HepG2 (cell line): ENCODE data around the gene DSCAML1. TPM values are rescaled to one million over a fixed set of nuclear protein-coding genes. Genes with fewer than 3 reads are reported as not detected.
A peak's percentile ranks its signal among the peaks of the same experiment; 100 is the strongest.

Experiments
- ATAC-seq: fragments of 200-7000 bp; cut with Tn5 transposase; 3 replicates; pipeline ENCODE4 v1.9.1; 2020; ENCODE audit warnings: mild to moderate bottlenecking, moderate library complexity
- BruUV-seq: library from RNA; stranded (reverse); fragments of 400-500 nt; replicated peaks from 2 replicates; lab custom pipeline; 2021; lab: Mats Ljungman, UMichigan
- CTCF ChIA-PET: fragments of 300-600 bp; formaldehyde crosslinking; extraction: SDS; loops from one replicate; lab custom pipeline; 2021; ENCODE audit warnings: low total read pairs, inconsistent platforms, low intra/inter-chr PET ratio; lab: Yijun Ruan, JAX
- POLR2A ChIA-PET: fragments of 350-600 bp; sonication (Branson Sonifier 250); formaldehyde crosslinking; loops from one replicate; lab custom pipeline; 2020; ENCODE audit warnings: antibody characterized with exemption, inconsistent platforms; lab: Yijun Ruan, JAX
- DNase-seq: peaks from one replicate; pipeline ENCODE4 v3.0.0-alpha.2; 2015; ENCODE audit warnings: low spot score
- FAIRE-seq: peaks from 3 replicates; lab custom pipeline; 2011; peaks lifted over from hg19 to GRCh38; lab: Jason Lieb, UNC
- H2AFZ ChIP-seq: one replicate; pipeline ENCODE4 v1.6.1; 2011; ENCODE audit warnings: low read length, inconsistent platforms
- H3K27ac ChIP-seq: fragments of 300-600 bp; 3 replicates; pipeline ENCODE4 v1.8.0; 2011; ENCODE audit warnings: mixed run types, mild to moderate bottlenecking, mixed read lengths, low read length, inconsistent platforms; ENCODE audit not compliant: insufficient read depth; ENCODE audit errors: extremely low read length
- H3K27me3 ChIP-seq, 2 experiments: fragments of 200-600 bp in 1 of 2; 2 replicates in 1 of 2; 3 replicates in 1 of 2; pipeline versions ENCODE4 v1.6.0 to v1.8.0; 2011; ENCODE audit warnings: low read length in 2 of 2, mild to moderate bottlenecking in 2 of 2, moderate library complexity in 2 of 2, inconsistent platforms in 1 of 2; ENCODE audit not compliant: insufficient read depth in 2 of 2, control insufficient read depth in 1 of 2
- H3K36me3 ChIP-seq, 2 experiments: fragments of 200-600 bp in 1 of 2; replicated peaks in 1 of 2; 2 replicates in 1 of 2; 3 replicates in 1 of 2; pipeline versions ENCODE4 v1.5.1 to v1.8.0; 2011; ENCODE audit warnings: low read length in 2 of 2, inconsistent platforms in 1 of 2; ENCODE audit not compliant: insufficient read depth in 2 of 2, control insufficient read depth in 1 of 2
- H3K4me1 ChIP-seq: 2 replicates; pipeline ENCODE4 v1.5.1; 2012; ENCODE audit warnings: low read length, inconsistent platforms; ENCODE audit not compliant: insufficient read depth
- H3K4me2 ChIP-seq: 2 replicates; pipeline ENCODE4 v1.6.0; 2011; ENCODE audit warnings: low read depth, low read length, inconsistent platforms
- H3K4me3 ChIP-seq, 3 experiments: fragments of 200-600 bp in 1 of 3; sonication (generic), shearing (Covaris generic) in 1 of 3; replicated peaks in 1 of 3; 2 replicates each; pipeline ENCODE4 v1.5.1; 2011 to 2016; ENCODE audit warnings: low read length in 3 of 3, inconsistent platforms in 2 of 3, low read depth in 2 of 3, mild to moderate bottlenecking in 2 of 3, control low read depth in 1 of 3, mixed read lengths in 1 of 3; ENCODE audit not compliant: insufficient read depth in 1 of 3
- H3K79me2 ChIP-seq: one replicate; pipeline ENCODE4 v1.6.1; 2011; ENCODE audit warnings: low read length, inconsistent platforms; ENCODE audit not compliant: insufficient read depth
- H3K9ac ChIP-seq: 2 replicates; pipeline ENCODE4 v1.6.0; 2011; ENCODE audit warnings: mild to moderate bottlenecking, low read depth, low read length, inconsistent platforms; ENCODE audit not compliant: insufficient read depth
- H3K9me3 ChIP-seq: 2 replicates; pipeline ENCODE4 v1.5.1; 2012; ENCODE audit warnings: mild to moderate bottlenecking, low read length
- H4K20me1 ChIP-seq: 2 replicates; pipeline ENCODE4 v1.6.0; 2011; ENCODE audit warnings: inconsistent platforms, mild to moderate bottlenecking, low read length, moderate library complexity; ENCODE audit not compliant: insufficient read depth
- ARID5B ChIP-seq: IDR thresholded peaks from 2 replicates; pipeline ENCODE4 v1.4.0; 2020; ENCODE audit warnings: mild to moderate bottlenecking, missing genetic modification reagents
- ATF7 ChIP-seq, 2 experiments: fragments of 450-650 bp in 1 of 2; sonication (generic) in 1 of 2; formaldehyde crosslinking in 1 of 2; IDR thresholded peaks; 2 replicates each; pipeline versions ENCODE4 v1.4.0 to v1.6.1; 2016 to 2020; ENCODE audit warnings: antibody characterized with exemption in 1 of 2, mild to moderate bottlenecking in 1 of 2, missing genetic modification reagents in 1 of 2
- ATM ChIP-seq: fragments of 450-650 bp; IDR thresholded peaks from 2 replicates; pipeline ENCODE4 v1.7.1; 2017; ENCODE audit warnings: mild to moderate bottlenecking, borderline replicate concordance
- GATAD2A ChIP-seq: IDR thresholded peaks from 2 replicates; pipeline ENCODE4 v1.6.1; 2016
- NCOA2 ChIP-seq: sonication (generic); formaldehyde crosslinking; IDR thresholded peaks from 2 replicates; pipeline ENCODE4 v1.8.0; 2022; ENCODE audit warnings: inconsistent platforms
- NCOR1 ChIP-seq: fragments of 200-600 bp; sonication (generic); IDR thresholded peaks from 2 replicates; pipeline ENCODE4 v1.7.0; 2017; ENCODE audit warnings: antibody characterized with exemption, low read length, borderline replicate concordance
- PITX1 ChIP-seq: sonication (generic); formaldehyde crosslinking; IDR thresholded peaks from 2 replicates; pipeline ENCODE4 v1.5.1; 2020; ENCODE audit warnings: mild to moderate bottlenecking, missing genetic modification reagents
- ZFY ChIP-seq: sonication (generic); formaldehyde crosslinking; IDR thresholded peaks from 2 replicates; pipeline ENCODE4 v1.4.0; 2020; ENCODE audit warnings: missing genetic modification reagents
- ZNF232 ChIP-seq: sonication (generic); formaldehyde crosslinking; IDR thresholded peaks from 2 replicates; pipeline ENCODE4 v1.4.0; 2020; ENCODE audit warnings: missing genetic modification reagents, borderline replicate concordance
- ZNF24 ChIP-seq: fragments of 450-650 bp; IDR thresholded peaks from 2 replicates; pipeline ENCODE4 v1.6.1; 2017; ENCODE audit warnings: antibody characterized with exemption, mild to moderate bottlenecking
- ZNF253 ChIP-seq: sonication (generic); formaldehyde crosslinking; IDR thresholded peaks from 2 replicates; pipeline ENCODE4 v1.8.0; 2022; ENCODE audit warnings: mild to moderate bottlenecking, missing genetic modification reagents, borderline replicate concordance
- ZNF296 ChIP-seq: sonication (generic); formaldehyde crosslinking; conservative IDR thresholded peaks from 2 replicates; pipeline ENCODE4 v1.5.0; 2020; ENCODE audit warnings: mild to moderate bottlenecking, missing genetic modification reagents
- ZNF546 ChIP-seq: sonication (generic); formaldehyde crosslinking; conservative IDR thresholded peaks from 2 replicates; pipeline ENCODE4 v1.8.1; 2023; ENCODE audit warnings: mild to moderate bottlenecking, missing genetic modification reagents
- ZNF609 ChIP-seq: sonication (generic); formaldehyde crosslinking; IDR thresholded peaks from 2 replicates; pipeline ENCODE4 v1.4.0; 2020; ENCODE audit warnings: mild to moderate bottlenecking, missing genetic modification reagents, borderline replicate concordance
- ZNF816 ChIP-seq: sonication (generic); formaldehyde crosslinking; IDR thresholded peaks from 2 replicates; pipeline ENCODE4 v1.8.0; 2022; ENCODE audit warnings: missing genetic modification reagents, mild to moderate bottlenecking, borderline replicate concordance
- WGBS: methylation state at CpG from one replicate; pipeline ENCODE4 v1.1.6; 2017; ENCODE audit warnings: low lambda C conversion rate; 5-methylcytosine and 5-hydroxymethylcytosine counted together
- in situ Hi-C: cut with HindIII; loops from 2 replicates; pipeline ENCODE4 v1.10.0; 2017; ENCODE audit warnings: low pct_unique_long_range_greater_than_20kb; ENCODE audit not compliant: extremely low pct_ligation_motif_present
- intact Hi-C: fragments of 100-400 bp; cut with micrococcal nuclease; formaldehyde crosslinking; loops from one replicate; pipeline ENCODE4 v1.10.0; 2022; ENCODE audit not compliant: unreplicated experiment
- polyA plus RNA-seq, 8 experiments: library from polyadenylated mRNA; depleted of rRNA in 3 of 8; stranded (reverse) in 7 of 8; unstranded in 1 of 8; fragments of >200 nt; fragmentation: Illumina TruSeq in 4 of 8; extraction: Trizol in 4 of 8; gene quantifications; 2 replicates each; pipeline versions ENCODE4 v1.2.1 to v1.2.3, GENCODE V29; 2011 to 2016; ENCODE audit warnings: low read depth in 4 of 8, missing spikeins in 1 of 8, mixed read lengths in 1 of 8; ENCODE audit not compliant: insufficient read depth in 1 of 8
- total RNA-seq, 5 experiments: library from RNA; depleted of rRNA; stranded (reverse); fragments of >200 nt; fragmentation: Illumina TruSeq; extraction: Trizol; gene quantifications; 2 replicates each; pipeline ENCODE4 v1.2.3, GENCODE V29; 2016; ENCODE audit warnings: low read depth in 1 of 5

DSCAML1 gene
- total and polyA plus RNA-seq, 2 of the 13 experiments (the other 11 are each of a cell fraction or from before 2014, with no cell fraction given), result 0.29 to 0.40 TPM

GRCh38 chr11:117519590-117519989 is 277.4 kb downstream of the DSCAML1 start (continued):
- TF ChIP-seq ATF7 (IDR thresholded peaks at IDR 0.05), result 0 out of 2 replicates have a peak, but pooled peaks have one; percentile 19
- no peak for TF ChIP-seq ATF7 (CRISPR knock-in tag; IDR thresholded peaks at IDR 0.05)

- peaks cover 0 to 4% of the 10 kb centered on the region in 2 experiments; a peak in 1 of 5 replicates for H3K27me3 ChIP-seq
- H3K9ac ChIP-seq, result no peak overlapping the region
- ChIA-PET POLR2A (no interaction called here), CTCF (no interaction called here)
- no peaks in the 10 kb centered on the region for H3K9me3 ChIP-seq
- peak overlapping the region; percentile 50 for H3K4me2 ChIP-seq
- ATAC-seq (peak; percentile 73), DNase-seq (peak; percentile 42), FAIRE-seq (peak; percentile 12)
- H4K20me1 ChIP-seq, result no peaks in the 10 kb centered on the region
- 3% methylated on average over 7 of the region's 9 CpGs for WGBS
- intact Hi-C loops, result no loop called here
- no peaks in the 10 kb centered on the region for H3K79me2 ChIP-seq
- H3K4me1 ChIP-seq, result peaks cover 27% of the 10 kb centered on the region
- no peak overlapping the region for H2AFZ ChIP-seq
- no TSS peak for BruUV-seq
- in situ Hi-C loops, result no loop called here
- no peak overlapping the region; a peak in 1 of 6 replicates for H3K4me3 ChIP-seq
- peak overlapping the region; percentile 2 for H3K27ac ChIP-seq
- no peaks in the 10 kb centered on the region for H3K36me3 ChIP-seq
- 0 out of 2 replicates have a peak, but pooled peaks have one; percentile 21 for TF ChIP-seq PITX1 (CRISPR knock-in tag)
- 0 out of 2 replicates have a peak, but pooled peaks have one; percentile 7 for TF ChIP-seq ARID5B
- no peak for TF ChIP-seq ZNF253 (CRISPR knock-in tag)
- no peak for TF ChIP-seq ZNF609 (CRISPR knock-in tag)
- TF ChIP-seq NCOA2, result peak; percentile 24; the same call in 1 of the 2 replicates
- TF ChIP-seq ZFY (CRISPR knock-in tag), result peak; percentile 25; the same call in 1 of the 2 replicates
- no peak for TF ChIP-seq ZNF546 (CRISPR knock-in tag)
- TF ChIP-seq GATAD2A (CRISPR knock-in tag), result peak; percentile 28; the same call in 1 of the 2 replicates
- no peak for TF ChIP-seq ZNF296 (CRISPR knock-in tag)
- TF ChIP-seq ZNF816 (CRISPR knock-in tag), result no peak
- no peak for TF ChIP-seq ZNF232 (CRISPR knock-in tag)
- TF ChIP-seq NCOR1, result no peak
- no peak for TF ChIP-seq ATM
- no peak for TF ChIP-seq ZNF24
These were observed 277.8 kb downstream of the DSCAML1 start for GRCh38 chr11:117519170-117519569.
